H1 (cell line): ENCODE results near the gene LHCGR. TPM values are rescaled to one million over a fixed set of nuclear protein-coding genes. Genes with fewer than 3 reads are reported as not detected.

Experiments used
- CTCF ChIA-PET: fragments of 300-600 bp; sonication (Branson Sonifier 250); formaldehyde crosslinking; loops from one replicate; lab custom pipeline; 2021; ENCODE audit not compliant: partially characterized antibody; lab: Charles Lee
- POLR2A ChIA-PET: fragments of 300-600 bp; sonication (Branson Sonifier 250); formaldehyde crosslinking; loops from one replicate; lab custom pipeline; 2021; ENCODE audit warnings: inconsistent platforms; ENCODE audit not compliant: partially characterized antibody; lab: Charles Lee
- DNase-seq, 2 experiments: peaks; one replicate each; pipeline versions ENCODE4 v3.0.0 to v3.0.0-alpha.2; 2010 to 2022; ENCODE audit warnings: low spot score in 2 of 2, low read depth in 1 of 2, mixed read lengths in 1 of 2
- FAIRE-seq: peaks from 2 replicates; lab custom pipeline; 2011; peaks lifted over from hg19 to GRCh38; lab: Jason Lieb, UNC
- H2AFZ ChIP-seq: 2 replicates; pipeline ENCODE4 v1.8.1; 2012; ENCODE audit warnings: low read length, inconsistent platforms
- H2AK5ac ChIP-seq: 2 replicates; pipeline ENCODE4 v1.6.1; 2013; ENCODE audit warnings: low read depth, low read length
- H2BK120ac ChIP-seq: replicated peaks from 2 replicates; pipeline ENCODE3; 2013; ENCODE audit warnings: low read depth, low read length, inconsistent platforms
- H2BK12ac ChIP-seq: 2 replicates; pipeline ENCODE4 v1.6.1; 2013; ENCODE audit warnings: low read depth, low read length
- H2BK15ac ChIP-seq: 2 replicates; pipeline ENCODE4 v1.6.1; 2013; ENCODE audit warnings: low read length
- H2BK20ac ChIP-seq: 2 replicates; pipeline ENCODE4 v1.6.1; 2013; ENCODE audit warnings: low read length
- H2BK5ac ChIP-seq: 2 replicates; pipeline ENCODE4 v1.6.1; 2013; ENCODE audit warnings: low read depth, low read length
- H3K14ac ChIP-seq: 2 replicates; pipeline ENCODE4 v1.6.1; 2013; ENCODE audit warnings: inconsistent platforms; ENCODE audit not compliant: insufficient read length
- H3K18ac ChIP-seq: 2 replicates; pipeline ENCODE4 v1.6.1; 2013; ENCODE audit warnings: low read length; ENCODE audit errors: extremely low read depth
- H3K23ac ChIP-seq: 2 replicates; pipeline ENCODE4 v1.6.1; 2013; ENCODE audit warnings: inconsistent platforms; ENCODE audit not compliant: insufficient read length
- H3K23me2 ChIP-seq: 2 replicates; pipeline ENCODE4 v1.6.1; 2013; ENCODE audit warnings: low read depth, low read length
- H3K27ac ChIP-seq: 2 replicates; pipeline ENCODE4 v1.6.1; 2011; ENCODE audit warnings: low read depth, low read length, inconsistent platforms
- H3K27me3 ChIP-seq, 4 experiments: replicated peaks in 1 of 4; 1 replicate in 1 of 4; 2 replicates in 3 of 4; pipeline versions ENCODE4 v1.6.1 to v1.8.1; 2011 to 2013; ENCODE audit warnings: low read length in 3 of 4, mild to moderate bottlenecking in 3 of 4, inconsistent platforms in 2 of 4, mixed read lengths in 2 of 4, moderate library complexity in 1 of 4; ENCODE audit not compliant: control insufficient read depth in 3 of 4, insufficient read depth in 3 of 4; ENCODE audit errors: extremely low read depth in 1 of 4
- H3K36me3 ChIP-seq, 4 experiments: 2 replicates each; pipeline versions ENCODE4 v1.6.1 to v1.8.1; 2011 to 2013; ENCODE audit warnings: mild to moderate bottlenecking in 4 of 4, low read length in 3 of 4, moderate library complexity in 2 of 4, control low read depth in 1 of 4, inconsistent platforms in 1 of 4; ENCODE audit not compliant: insufficient read depth in 4 of 4, control insufficient read depth in 2 of 4
- H3K4ac ChIP-seq: replicated peaks from 2 replicates; pipeline ENCODE3; 2013; ENCODE audit warnings: low read length, low read depth, mixed read lengths, inconsistent platforms; ENCODE audit not compliant: insufficient read length
- H3K4me1 ChIP-seq, 4 experiments: replicated peaks in 1 of 4; 1 replicate in 1 of 4; 2 replicates in 3 of 4; pipeline versions ENCODE4 v1.6.1 to v1.8.1; 2011 to 2013; ENCODE audit warnings: low read length in 3 of 4, inconsistent platforms in 2 of 4, mixed read lengths in 1 of 4; ENCODE audit not compliant: insufficient read depth in 4 of 4, control insufficient read depth in 3 of 4
- H3K4me2 ChIP-seq, 2 experiments: 2 replicates each; pipeline versions ENCODE4 v1.6.1 to v1.8.1; 2011 to 2013; ENCODE audit warnings: low read depth in 2 of 2, low read length in 2 of 2, control low read depth in 1 of 2, inconsistent platforms in 1 of 2, mild to moderate bottlenecking in 1 of 2; ENCODE audit not compliant: insufficient read depth in 1 of 2
- H3K4me3 ChIP-seq, 4 experiments: fragments of 200-600, 300-600 bp in 1 of 4; sonication (generic), shearing (Covaris generic), sonication (Bioruptor Twin) in 1 of 4; 2 replicates each; pipeline versions ENCODE4 v1.5.1 to v1.8.1; 2011 to 2016; ENCODE audit warnings: low read length in 4 of 4, low read depth in 3 of 4, control low read depth in 2 of 4, inconsistent platforms in 2 of 4, mild to moderate bottlenecking in 2 of 4, mixed read lengths in 1 of 4, moderate library complexity in 1 of 4; ENCODE audit not compliant: insufficient read depth in 2 of 4; ENCODE audit errors: extremely low read depth in 1 of 4
- H3K56ac ChIP-seq: replicated peaks from 2 replicates; pipeline ENCODE3; 2013; ENCODE audit warnings: low read depth, mild to moderate bottlenecking, mixed read lengths, low read length, inconsistent platforms; ENCODE audit not compliant: insufficient read length
- H3K79me1 ChIP-seq: 2 replicates; pipeline ENCODE4 v1.6.1; 2013; ENCODE audit warnings: low read depth, low read length, control low read depth
- H3K79me2 ChIP-seq, 2 experiments: 2 replicates each; pipeline versions ENCODE4 v1.6.1 to v1.8.1; 2012 to 2013; ENCODE audit warnings: low read length in 2 of 2, mild to moderate bottlenecking in 2 of 2, inconsistent platforms in 1 of 2; ENCODE audit not compliant: insufficient read depth in 2 of 2, control insufficient read depth in 1 of 2
- H3K9ac ChIP-seq, 4 experiments: replicated peaks in 1 of 4; 1 replicate in 1 of 4; 2 replicates in 3 of 4; pipeline versions ENCODE4 v1.6.1 to v1.8.1; 2011 to 2013; ENCODE audit warnings: low read depth in 3 of 4, low read length in 3 of 4, control low read depth in 2 of 4, mild to moderate bottlenecking in 2 of 4, moderate library complexity in 2 of 4, inconsistent platforms in 1 of 4; ENCODE audit errors: extremely low read depth in 1 of 4
- H3K9me3 ChIP-seq, 2 experiments: 2 replicates each; pipeline versions ENCODE4 v1.6.1 to v1.8.1; 2012 to 2013; ENCODE audit warnings: mild to moderate bottlenecking in 2 of 2, moderate library complexity in 2 of 2, control low read depth in 1 of 2, inconsistent platforms in 1 of 2, low read depth in 1 of 2, low read length in 1 of 2, mixed read lengths in 1 of 2; ENCODE audit not compliant: insufficient read depth in 2 of 2
- H4K20me1 ChIP-seq, 2 experiments: replicated peaks in 1 of 2; 2 replicates each; pipeline versions ENCODE3 to v1.8.1; 2011 to 2013; ENCODE audit warnings: inconsistent platforms in 2 of 2, low read length in 2 of 2, mild to moderate bottlenecking in 1 of 2; ENCODE audit not compliant: insufficient read depth in 2 of 2, control insufficient read depth in 1 of 2
- H4K5ac ChIP-seq: 2 replicates; pipeline ENCODE4 v1.6.1; 2013; ENCODE audit warnings: low read length, low read depth, mixed read lengths, inconsistent platforms; ENCODE audit not compliant: insufficient read length
- H4K8ac ChIP-seq: 2 replicates; pipeline ENCODE4 v1.8.0; 2013; ENCODE audit warnings: mild to moderate bottlenecking, moderate library complexity, low read length, inconsistent platforms; ENCODE audit not compliant: insufficient read depth; ENCODE audit errors: extremely low read depth
- H4K91ac ChIP-seq: replicated peaks from 2 replicates; pipeline ENCODE3; 2013; ENCODE audit warnings: low read length, mixed read lengths, inconsistent platforms; ENCODE audit not compliant: insufficient read length
- EGR1 ChIP-seq: IDR thresholded peaks from 2 replicates; pipeline ENCODE4 v1.6.1; 2011; ENCODE audit warnings: low read depth, low read length, borderline replicate concordance
- KDM4A ChIP-seq: IDR thresholded peaks from one replicate; pipeline ENCODE4 v1.7.1; 2012; ENCODE audit warnings: low read depth, mild to moderate bottlenecking, moderate library complexity, low read length, inconsistent platforms; ENCODE audit not compliant: severe bottlenecking
- SUZ12 ChIP-seq: fragments of 200-600 bp; sonication (generic); IDR thresholded peaks from 2 replicates; pipeline ENCODE4 v1.6.1; 2012; ENCODE audit warnings: mild to moderate bottlenecking, inconsistent platforms, low read length, moderate library complexity, mixed read lengths
- ZNF274 ChIP-seq: IDR thresholded peaks from 2 replicates; pipeline ENCODE4 v1.7.0; 2012; ENCODE audit warnings: low read length, borderline replicate concordance; ENCODE audit errors: extremely low read depth
- WGBS, 2 experiments: shearing (Covaris generic) in 1 of 2; methylation state at CpG; one replicate each; pipeline versions ENCODE4 v1.1.6 to v1.1.7; 2013 to 2015; ENCODE audit warnings: low lambda C conversion rate in 2 of 2, mixed read lengths in 2 of 2, inconsistent platforms in 1 of 2, low coverage in 1 of 2, missing lambda C conversion rate in 1 of 2; ENCODE audit not compliant: insufficient replicate concordance in 2 of 2, insufficient coverage in 1 of 2, insufficient read length in 1 of 2; ENCODE audit errors: extremely low coverage in 1 of 2, missing lambda C conversion rate in 1 of 2; 5-methylcytosine and 5-hydroxymethylcytosine counted together
- polyA plus RNA-seq, 7 experiments: library from polyadenylated mRNA; depleted of rRNA in 3 of 7; stranded (reverse) in 5 of 7; unstranded in 2 of 7; fragments of >200 nt in 5 of 7; fragments of 200-250 nt in 2 of 7; gene quantifications; 1 replicate in 5 of 7; 2 replicates in 1 of 7; 4 replicates in 1 of 7; pipeline versions ENCODE4 v1.2.1 to v1.2.3, GENCODE V29; 2011 to 2013; ENCODE audit warnings: missing spikeins in 2 of 7, mixed read lengths in 2 of 7
- total RNA-seq: library from RNA; stranded (reverse); fragmentation: NEBNext Ultra II Directional; extraction: Animal tissue kit (Norgen Biotek cat#: 25700); gene quantifications from 2 replicates; pipeline ENCODE4 v1.2.1, GENCODE V29; 2021
- TF ChIP-seq, protein P1 (sequence below), 3 experiments: IDR thresholded peaks; 1 replicate in 2 of 3; 2 replicates in 1 of 3; pipeline versions ENCODE4 v1.5.1 to v1.6.1; 2011; ENCODE audit warnings: low read length in 3 of 3, mild to moderate bottlenecking in 3 of 3, inconsistent platforms in 2 of 3, low read depth in 1 of 3, moderate library complexity in 1 of 3; ENCODE audit not compliant: insufficient read depth in 1 of 3; ENCODE audit errors: control extremely low read depth in 1 of 3

LHCGR gene
- total and polyA plus RNA-seq, 2 of the 8 experiments (the other 6 are each of a cell fraction or from before 2014, with no cell fraction given): 0.30 to 0.73 TPM

GRCh38 chr2:48677450-48677849, 78.1 kb downstream of the LHCGR start:
- no peak for TF ChIP-seq ZNF274
- no peak for TF ChIP-seq KDM4A
- no peak for TF ChIP-seq EGR1
- TF ChIP-seq, protein P1, sequence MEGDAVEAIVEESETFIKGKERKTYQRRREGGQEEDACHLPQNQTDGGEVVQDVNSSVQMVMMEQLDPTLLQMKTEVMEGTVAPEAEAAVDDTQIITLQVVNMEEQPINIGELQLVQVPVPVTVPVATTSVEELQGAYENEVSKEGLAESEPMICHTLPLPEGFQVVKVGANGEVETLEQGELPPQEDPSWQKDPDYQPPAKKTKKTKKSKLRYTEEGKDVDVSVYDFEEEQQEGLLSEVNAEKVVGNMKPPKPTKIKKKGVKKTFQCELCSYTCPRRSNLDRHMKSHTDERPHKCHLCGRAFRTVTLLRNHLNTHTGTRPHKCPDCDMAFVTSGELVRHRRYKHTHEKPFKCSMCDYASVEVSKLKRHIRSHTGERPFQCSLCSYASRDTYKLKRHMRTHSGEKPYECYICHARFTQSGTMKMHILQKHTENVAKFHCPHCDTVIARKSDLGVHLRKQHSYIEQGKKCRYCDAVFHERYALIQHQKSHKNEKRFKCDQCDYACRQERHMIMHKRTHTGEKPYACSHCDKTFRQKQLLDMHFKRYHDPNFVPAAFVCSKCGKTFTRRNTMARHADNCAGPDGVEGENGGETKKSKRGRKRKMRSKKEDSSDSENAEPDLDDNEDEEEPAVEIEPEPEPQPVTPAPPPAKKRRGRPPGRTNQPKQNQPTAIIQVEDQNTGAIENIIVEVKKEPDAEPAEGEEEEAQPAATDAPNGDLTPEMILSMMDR (IDR thresholded peaks at IDR 0.05; ENCODE audit: control extremely low read depth in 1 of 3, insufficient read depth in 1 of 3, low read depth in 1 of 3, low read length in 3 of 3): no peak
- TF ChIP-seq SUZ12: no peak
- TF ChIP-seq, all 59 proteins: peak for 0

More at GRCh38 chr2:48677450-48677849, 78.1 kb downstream of the LHCGR start:
- Histone ChIP-seq H3K9me3 (no peaks in the 10 kb centered on the region; a peak in 1 of 4 replicates), H3K23me2 (no peaks in the 10 kb centered on the region; the same call in 1 of the 2 replicates), H2BK20ac (no peak overlapping the region), H3K9ac (no peak overlapping the region), H4K8ac (no peak overlapping the region), H4K91ac (no peak overlapping the region), H3K79me2 (no peaks in the 10 kb centered on the region), H2AK5ac (no peak overlapping the region), H3K36me3 (no peaks in the 10 kb centered on the region), H3K27ac (no peak overlapping the region), H3K79me1 (no peaks in the 10 kb centered on the region), H2BK120ac (no peak overlapping the region), H3K4me3 (no peak overlapping the region), H2BK12ac (no peak overlapping the region), H3K56ac (no peak overlapping the region), H2BK5ac (no peak overlapping the region), H3K4ac (no peak overlapping the region), H3K18ac (no peak overlapping the region), H3K4me1 (no peaks in the 10 kb centered on the region), H3K27me3 (no peaks in the 10 kb centered on the region), H4K5ac (no peak overlapping the region), H2BK15ac (no peak overlapping the region), H3K4me2 (no peak overlapping the region), H4K20me1 (no peaks in the 10 kb centered on the region), H2AFZ (no peak overlapping the region), H3K23ac (no peak overlapping the region), H3K14ac (no peak overlapping the region)
- ChIA-PET POLR2A (no interaction called here), CTCF (no interaction called here)
- DNase-seq (no peak), FAIRE-seq (no peak)
- 70% methylated on average over 2 of the region's 2 CpGs; no CpG with 5 or more reads in 1 of the 2 experiments for WGBS, 2 experiments
